Left ventricle myocardium inferior (tissue), 1 donor: ENCODE results near the gene SDHAF3. TPM values are rescaled to one million over a fixed set of nuclear protein-coding genes. Genes with fewer than 3 reads are reported as not detected.
A peak's percentile ranks its signal among the peaks of the same experiment; 100 is the strongest.

Experiments used
- DNase-seq: peaks from one replicate; pipeline ENCODE4 v3.0.0-alpha.2; 2020
- H3K27ac ChIP-seq: fragments of 200-600 bp; replicated peaks from 2 replicates; pipeline ENCODE4 v1.8.0; 2021
- H3K27me3 ChIP-seq: fragments of 200-600 bp; 2 replicates; pipeline ENCODE4 v1.8.0; 2021; ENCODE audit warnings: low read depth
- H3K36me3 ChIP-seq: fragments of 200-600 bp; 2 replicates; pipeline ENCODE4 v1.8.0; 2021
- H3K4me1 ChIP-seq: fragments of 200-600 bp; 2 replicates; pipeline ENCODE4 v1.8.0; 2021
- H3K4me3 ChIP-seq: fragments of 200-600 bp; 2 replicates; pipeline ENCODE4 v1.8.0; 2021; ENCODE audit warnings: mild to moderate bottlenecking, moderate library complexity
- H3K9me3 ChIP-seq: fragments of 200-600 bp; replicated peaks from 2 replicates; pipeline ENCODE4 v1.8.0; 2021
- intact Hi-C: fragments of 100-400 bp; cut with micrococcal nuclease; formaldehyde crosslinking; loops from one replicate; pipeline ENCODE4 v1.11.0; 2022
- total RNA-seq: library from RNA; stranded (reverse); fragmentation: NEBNext Ultra II Directional; extraction: Animal tissue kit (Norgen Biotek cat#: 25700); gene quantifications from one replicate; pipeline ENCODE4 v1.2.1, GENCODE V29; 2021
- TF ChIP-seq, protein P1 (sequence below): fragments of 200-600 bp; IDR thresholded peaks from 2 replicates; pipeline ENCODE4 v1.8.0; 2021; ENCODE audit warnings: antibody characterized with exemption, mild to moderate bottlenecking, borderline replicate concordance
- donor health status: DM: no; HTN: yes; CAD: no; lungs with severe emphysema.

The SDHAF3 gene
- total RNA-seq, 1 donor from 2014 or later, result 20.5 TPM

DNA sequence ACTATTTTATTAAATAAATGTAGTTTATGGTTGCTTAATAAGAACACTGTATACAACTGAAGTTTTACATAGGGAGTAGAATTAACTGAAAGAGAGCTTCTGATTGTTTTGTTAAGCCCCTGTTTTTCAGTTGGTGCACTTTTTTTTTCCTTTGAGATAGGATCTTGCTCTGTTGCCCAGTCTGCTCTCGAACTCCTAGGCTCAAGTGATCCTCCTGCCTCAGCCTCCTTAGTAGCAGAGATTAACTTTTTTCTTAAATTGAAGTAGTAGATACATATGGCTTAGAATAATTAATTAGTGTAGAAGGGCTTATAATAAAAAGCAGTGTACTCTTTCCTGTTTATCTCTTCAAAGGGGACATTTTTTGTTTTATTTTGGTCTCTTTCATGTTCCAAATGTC is 11.2 kb downstream of the SDHAF3 start:
- Histone ChIP-seq H3K9me3 (peaks cover 7% of the 10 kb centered on the region), H3K27me3 (no peaks in the 10 kb centered on the region), H3K4me1 (no peaks in the 10 kb centered on the region), H3K36me3 (no peaks in the 10 kb centered on the region), H3K27ac (no peak overlapping the region), H3K4me3 (no peak overlapping the region)
- intact Hi-C loops, result no loop called here
- TF ChIP-seq, protein P1, sequence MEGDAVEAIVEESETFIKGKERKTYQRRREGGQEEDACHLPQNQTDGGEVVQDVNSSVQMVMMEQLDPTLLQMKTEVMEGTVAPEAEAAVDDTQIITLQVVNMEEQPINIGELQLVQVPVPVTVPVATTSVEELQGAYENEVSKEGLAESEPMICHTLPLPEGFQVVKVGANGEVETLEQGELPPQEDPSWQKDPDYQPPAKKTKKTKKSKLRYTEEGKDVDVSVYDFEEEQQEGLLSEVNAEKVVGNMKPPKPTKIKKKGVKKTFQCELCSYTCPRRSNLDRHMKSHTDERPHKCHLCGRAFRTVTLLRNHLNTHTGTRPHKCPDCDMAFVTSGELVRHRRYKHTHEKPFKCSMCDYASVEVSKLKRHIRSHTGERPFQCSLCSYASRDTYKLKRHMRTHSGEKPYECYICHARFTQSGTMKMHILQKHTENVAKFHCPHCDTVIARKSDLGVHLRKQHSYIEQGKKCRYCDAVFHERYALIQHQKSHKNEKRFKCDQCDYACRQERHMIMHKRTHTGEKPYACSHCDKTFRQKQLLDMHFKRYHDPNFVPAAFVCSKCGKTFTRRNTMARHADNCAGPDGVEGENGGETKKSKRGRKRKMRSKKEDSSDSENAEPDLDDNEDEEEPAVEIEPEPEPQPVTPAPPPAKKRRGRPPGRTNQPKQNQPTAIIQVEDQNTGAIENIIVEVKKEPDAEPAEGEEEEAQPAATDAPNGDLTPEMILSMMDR, result no peak
- DNase-seq, result no peak

DNA sequence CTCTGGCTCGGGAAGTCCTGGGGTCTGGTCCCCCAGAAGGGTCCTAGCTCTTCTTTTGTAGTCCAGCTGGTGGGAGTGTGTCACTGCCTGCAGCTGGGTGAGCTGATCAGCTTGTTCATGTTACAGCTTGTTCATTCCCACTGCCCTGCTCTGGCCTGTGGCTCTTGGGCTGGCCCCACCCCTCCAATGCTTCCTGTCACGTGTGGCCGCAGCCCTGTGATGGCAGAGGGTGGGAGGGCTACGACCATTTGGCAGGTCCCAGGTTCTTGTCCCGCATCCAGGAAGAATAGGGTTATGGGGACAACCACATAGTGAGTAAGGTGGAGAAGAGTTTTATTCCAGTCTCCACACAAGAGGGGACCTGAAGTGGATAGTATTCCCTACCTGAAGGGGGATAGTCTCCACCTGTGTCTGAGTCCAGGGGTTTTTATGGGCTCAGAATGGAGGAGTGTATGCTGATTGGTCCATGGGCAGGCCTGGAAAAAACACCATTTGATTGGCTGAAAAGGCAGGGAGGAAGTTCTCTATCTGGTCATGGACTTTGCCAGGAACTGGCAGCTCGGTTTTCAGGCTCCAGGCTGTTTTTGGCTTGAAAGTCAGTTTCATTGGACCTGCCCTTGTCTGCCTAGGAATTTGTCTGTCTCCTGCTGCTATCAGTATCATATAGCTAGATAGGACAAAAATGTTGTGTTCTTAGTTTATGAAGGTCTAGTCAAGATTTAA is 13.1 kb downstream of the SDHAF3 start:
- Histone ChIP-seq H3K4me1 (no peaks in the 10 kb centered on the region), H3K4me3 (no peak overlapping the region), H3K27me3 (no peaks in the 10 kb centered on the region), H3K36me3 (no peaks in the 10 kb centered on the region), H3K9me3 (no peaks in the 10 kb centered on the region), H3K27ac (no peak overlapping the region)
- no peak for DNase-seq
- intact Hi-C loops, result no loop called here
- TF ChIP-seq, protein P1, result no peak

DNA sequence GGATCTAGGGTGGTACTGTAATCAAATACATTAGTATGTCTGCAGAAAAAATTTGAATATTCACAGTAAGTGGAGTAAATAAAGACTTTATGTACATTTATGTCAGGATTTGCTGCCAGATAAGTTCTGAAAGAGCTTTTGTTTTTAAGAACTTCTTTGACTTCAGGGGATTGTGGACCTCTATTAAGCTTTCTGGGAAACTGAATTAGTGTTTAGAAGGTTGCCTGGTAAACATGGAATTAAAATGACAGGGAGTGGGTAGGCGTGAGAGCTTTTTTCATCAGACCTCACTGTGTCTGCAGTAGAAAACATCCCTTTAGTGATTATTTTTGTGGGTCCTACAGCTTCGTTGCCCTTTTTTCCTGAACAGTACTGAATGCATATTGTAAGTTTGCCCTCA is 15.7 kb downstream of the SDHAF3 start:
- no peaks in the 10 kb centered on the region for H3K9me3 ChIP-seq
- H3K27ac ChIP-seq, result no peak overlapping the region
- peaks cover 4% of the 10 kb centered on the region for H3K4me1 ChIP-seq
- TF ChIP-seq, protein P1, result no peak
- no peaks in the 10 kb centered on the region for H3K36me3 ChIP-seq
- intact Hi-C loops, result no loop called here
- no peaks in the 10 kb centered on the region for H3K27me3 ChIP-seq
- DNase-seq, result no peak
- H3K4me3 ChIP-seq, result no peak overlapping the region

DNA sequence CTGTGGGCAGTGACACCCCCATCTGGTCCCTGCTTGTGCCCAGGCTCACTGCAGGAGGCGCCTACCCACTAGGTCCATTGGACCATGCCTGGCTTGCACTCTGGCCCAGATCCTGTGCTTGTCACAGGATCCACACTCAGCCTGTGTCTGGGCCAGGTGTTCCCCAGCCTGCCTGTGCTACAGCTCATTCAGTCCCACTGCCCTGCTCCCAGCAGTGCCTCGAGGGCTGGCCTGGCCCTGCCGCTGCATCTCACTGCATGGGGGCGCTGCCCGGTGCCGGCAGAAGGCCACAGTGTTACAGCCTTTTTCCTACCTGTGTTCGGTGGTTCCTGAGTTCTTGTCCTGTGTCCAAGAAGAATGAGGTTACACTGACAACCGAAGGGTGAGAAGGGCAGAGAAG is 21.3 kb downstream of the SDHAF3 start:
- intact Hi-C loops, result no loop called here
- Histone ChIP-seq H3K4me3 (no peak overlapping the region), H3K36me3 (peaks cover 33% of the 10 kb centered on the region), H3K27me3 (no peaks in the 10 kb centered on the region), H3K9me3 (peaks cover 40% of the 10 kb centered on the region), H3K4me1 (peaks cover 4% of the 10 kb centered on the region), H3K27ac (no peak overlapping the region)
- no peak for DNase-seq
- TF ChIP-seq, protein P1, result no peak

DNA sequence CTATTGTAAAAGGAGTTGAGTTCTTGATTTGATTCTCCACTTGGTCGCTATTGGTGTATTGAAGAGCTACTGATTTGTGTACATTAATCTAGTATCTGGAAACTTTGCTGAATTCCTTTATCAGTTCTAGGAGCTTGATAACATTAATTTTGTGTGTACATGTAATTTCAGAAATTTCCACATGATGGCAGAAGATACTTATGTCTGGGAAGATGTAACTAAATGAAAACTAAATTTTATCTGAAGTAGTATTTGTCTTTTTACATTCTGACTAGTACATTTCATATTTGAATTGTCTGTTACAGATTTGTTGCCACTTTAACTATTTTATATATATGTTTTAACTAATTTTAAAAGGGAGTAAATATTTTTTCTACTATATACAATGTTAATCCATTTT is 27.6 kb downstream of the SDHAF3 start:
- TF ChIP-seq, protein P1, result peak; percentile 50
- Histone ChIP-seq H3K27ac (no peak overlapping the region), H3K36me3 (peaks cover 20% of the 10 kb centered on the region), H3K9me3 (peaks cover 25% of the 10 kb centered on the region), H3K27me3 (no peaks in the 10 kb centered on the region), H3K4me3 (no peak overlapping the region), H3K4me1 (no peaks in the 10 kb centered on the region)
- no peak for DNase-seq
- intact Hi-C loops, result no loop called here
